ENCODE data around the gene LRIG1. TPM values are rescaled to one million over a fixed set of nuclear protein-coding genes. Genes with fewer than 3 reads are reported as not detected.

The LRIG1 gene
- total and polyA plus RNA-seq, 2 of the 8 experiments (the other 6 are each of a cell fraction or from before 2014, with no cell fraction given) = 78.1 to 88.7 TPM

DNA sequence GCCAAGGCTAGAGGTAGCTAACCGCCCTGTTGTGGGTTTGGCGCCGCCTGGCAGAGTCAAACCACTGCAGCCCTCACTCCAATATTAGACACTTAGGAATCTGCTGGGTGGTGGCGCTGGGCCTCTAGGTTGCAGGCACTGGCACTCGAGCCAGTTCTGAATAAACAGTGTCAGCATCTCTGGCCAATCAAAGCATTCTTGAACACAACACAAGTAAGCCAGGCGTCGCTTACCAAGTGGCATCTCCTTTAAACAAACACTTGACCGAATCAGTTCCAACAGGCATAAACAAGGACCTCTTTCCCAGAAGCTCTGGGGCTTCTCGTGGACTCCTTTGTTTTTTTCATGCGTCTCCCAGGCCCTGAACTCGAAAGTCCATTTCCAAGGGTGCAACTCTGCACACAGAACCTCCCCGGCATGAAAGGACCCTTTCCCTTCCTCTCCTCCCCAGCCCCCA lies 82.3 kb downstream of the LRIG1 start:
- WGBS, 2 experiments (ENCODE audit: extremely low coverage in 1 of 2, insufficient coverage in 1 of 2, insufficient read length in 1 of 2, insufficient replicate concordance in 2 of 2, low coverage in 1 of 2, low lambda C conversion rate in 2 of 2, missing lambda C conversion rate in 1 of 2) = 92% methylated on average over 12 of the region's 12 CpGs; no CpG with 5 or more reads in 1 of the 2 experiments
- H3K14ac ChIP-seq (ENCODE audit: insufficient read length) = no peak overlapping the region
- no peak overlapping the region for H3K4me3 ChIP-seq (ENCODE audit: extremely low read depth in 1 of 4, insufficient read depth in 2 of 4, low read depth in 3 of 4, low read length in 4 of 4)
- H3K4ac ChIP-seq (replicated peaks; ENCODE audit: insufficient read length, low read depth, low read length) = no peak overlapping the region
- H4K20me1 ChIP-seq (replicated peaks in 1 of 2; ENCODE audit: control insufficient read depth in 1 of 2, insufficient read depth in 2 of 2, low read length in 2 of 2) = peaks cover 6 to 17% of the 10 kb centered on the region in 2 experiments
- H2BK12ac ChIP-seq (ENCODE audit: low read depth, low read length) = no peak overlapping the region
- no peak overlapping the region for H2BK120ac ChIP-seq (replicated peaks; ENCODE audit: low read depth, low read length)
- H3K9me3 ChIP-seq (ENCODE audit: insufficient read depth in 2 of 2, low read depth in 1 of 2, low read length in 1 of 2) = peaks cover 24 to 27% of the 10 kb centered on the region in 2 experiments
- H2AK5ac ChIP-seq (ENCODE audit: low read depth, low read length) = 0 out of 2 replicates have a peak overlapping the region, but pooled peaks have one; percentile 34
- H3K79me2 ChIP-seq (ENCODE audit: control insufficient read depth in 1 of 2, insufficient read depth in 2 of 2, low read length in 2 of 2) = peaks cover 8 to 89% of the 10 kb centered on the region in 2 experiments
- H3K79me1 ChIP-seq (ENCODE audit: low read depth, low read length) = peaks cover 22% of the 10 kb centered on the region
- H3K36me3 ChIP-seq (ENCODE audit: control insufficient read depth in 2 of 4, insufficient read depth in 4 of 4, low read length in 3 of 4) = peaks cover 19 to 62% (median 46%) of the 10 kb centered on the region in 4 experiments; a peak in 7 of 8 replicates
- H3K27ac ChIP-seq (ENCODE audit: low read depth, low read length) = no peak overlapping the region
- peak overlapping the region; percentile 16; the same call in 1 of the 2 replicates for H3K18ac ChIP-seq (ENCODE audit: extremely low read depth, low read length)
- FAIRE-seq (no peak), DNase-seq (ENCODE audit: low read depth in 1 of 2, low spot score in 2 of 2) (no peak)
- H3K23ac ChIP-seq (ENCODE audit: insufficient read length) = no peak overlapping the region
- POLR2A ChIA-PET (ENCODE audit: partially characterized antibody) = interaction anchor here (1.5 kb wide), 1 partner anchor 9 kb away, joined by 4 read pairs; no protein-coding TSS in a partner anchor
- no peak overlapping the region for H4K8ac ChIP-seq (ENCODE audit: extremely low read depth, insufficient read depth, low read length)
- H2BK5ac ChIP-seq (ENCODE audit: low read depth, low read length) = no peak overlapping the region
- peaks cover 4 to 16% (median 7%) of the 10 kb centered on the region in 4 experiments; a peak in 5 of 7 replicates for H3K4me1 ChIP-seq (replicated peaks in 1 of 4; ENCODE audit: control insufficient read depth in 3 of 4, insufficient read depth in 4 of 4, low read length in 3 of 4)
- peak overlapping the region in 1 of 2 experiments; percentile 27; a peak in 1 of 4 replicates for H3K4me2 ChIP-seq (ENCODE audit: insufficient read depth in 1 of 2, low read depth in 2 of 2, low read length in 2 of 2)
- no peak overlapping the region for H3K56ac ChIP-seq (replicated peaks; ENCODE audit: insufficient read length, low read depth, low read length)
- H3K27me3 ChIP-seq (replicated peaks in 1 of 4; ENCODE audit: control insufficient read depth in 3 of 4, extremely low read depth in 1 of 4, insufficient read depth in 3 of 4, low read length in 3 of 4) = no peaks in the 10 kb centered on the region
- no peak overlapping the region for H4K91ac ChIP-seq (replicated peaks; ENCODE audit: insufficient read length, low read length)
- H4K5ac ChIP-seq (ENCODE audit: insufficient read length, low read depth, low read length) = no peak overlapping the region
- no peak overlapping the region for H3K9ac ChIP-seq (replicated peaks in 1 of 4; ENCODE audit: extremely low read depth in 1 of 4, low read depth in 3 of 4, low read length in 3 of 4)
- no peak overlapping the region for H2BK20ac ChIP-seq (ENCODE audit: low read length)
- no peak overlapping the region for H2BK15ac ChIP-seq (ENCODE audit: low read length)
- H2AFZ ChIP-seq (ENCODE audit: low read length) = no peak overlapping the region
- CTCF ChIA-PET (ENCODE audit: partially characterized antibody) = interaction anchor here (0.8 to 1.8 kb wide), 6 partner anchors 10 to 403 kb away, joined by 3 to 6 read pairs (median 3); no protein-coding TSS in a partner anchor
- no peaks in the 10 kb centered on the region for H3K23me2 ChIP-seq (ENCODE audit: low read depth, low read length)
- no peak for TF ChIP-seq CHD1 (IDR thresholded peaks at IDR 0.05; ENCODE audit: low read depth, low read length)
